Panc1 (cell line): Measurements from ENCODE around the gene UCHL3. TPM values are rescaled to one million over a fixed set of nuclear protein-coding genes. Genes with fewer than 3 reads are reported as not detected.

Experiments
- ATAC-seq: fragments of 200-7000 bp; cut with Tn5 transposase; 2 replicates; pipeline ENCODE4 v1.9.1; 2020; ENCODE audit warnings: mild to moderate bottlenecking, moderate library complexity
- BruUV-seq: library from RNA; stranded (reverse); fragments of 400-500 nt; replicated peaks from 2 replicates; lab custom pipeline; 2021; lab: Mats Ljungman, UMichigan
- CTCF ChIA-PET: fragments of 300-600 bp; sonication (Branson Sonifier 250); formaldehyde crosslinking; loops from one replicate; lab custom pipeline; 2022; ENCODE audit warnings: antibody characterized with exemption; lab: Charles Lee
- POLR2A ChIA-PET: fragments of 300-600 bp; sonication (Branson Sonifier 250); formaldehyde crosslinking; loops from one replicate; lab custom pipeline; 2022; ENCODE audit warnings: antibody characterized with exemption; lab: Charles Lee
- DNase-seq: peaks from one replicate; pipeline ENCODE4 v3.0.0-alpha.2; 2010; ENCODE audit warnings: low read depth, low spot score
- H3K27ac ChIP-seq: 2 replicates; pipeline ENCODE4 v1.5.1; 2011; ENCODE audit warnings: mild to moderate bottlenecking, low read length, inconsistent platforms
- H3K27me3 ChIP-seq: fragments of 200-500 bp; sonication (Bioruptor generic); 2 replicates; pipeline ENCODE4 v1.6.0; 2014; ENCODE audit warnings: low read length, inconsistent platforms; ENCODE audit not compliant: control insufficient read depth, insufficient read depth
- H3K36me3 ChIP-seq: fragments of 200-500 bp; sonication (Bioruptor generic); 2 replicates; pipeline ENCODE4 v1.5.1; 2014; ENCODE audit warnings: inconsistent platforms, mild to moderate bottlenecking, low read length, moderate library complexity; ENCODE audit not compliant: control insufficient read depth, insufficient read depth
- H3K4me1 ChIP-seq: 2 replicates; pipeline ENCODE4 v1.5.1; 2011; ENCODE audit warnings: inconsistent platforms, mild to moderate bottlenecking, low read length, moderate library complexity; ENCODE audit not compliant: control insufficient read depth, insufficient read depth
- H3K4me3 ChIP-seq, 2 experiments: 2 replicates each; pipeline ENCODE4 v1.5.1; 2011 to 2012; ENCODE audit warnings: low read depth in 2 of 2, low read length in 2 of 2, mild to moderate bottlenecking in 2 of 2, inconsistent platforms in 1 of 2, moderate library complexity in 1 of 2
- H3K9me3 ChIP-seq: fragments of 200-500 bp; sonication (Bioruptor generic); 2 replicates; pipeline ENCODE4 v1.5.1; 2014; ENCODE audit warnings: low read depth, mild to moderate bottlenecking, inconsistent platforms, low read length, moderate library complexity; ENCODE audit not compliant: control insufficient read depth, insufficient read depth
- CTCF ChIP-seq: fragments of 450-650 bp; IDR thresholded peaks from 2 replicates; pipeline ENCODE4 v1.5.1; 2017; ENCODE audit warnings: mild to moderate bottlenecking
- POLR2AphosphoS5 ChIP-seq: IDR thresholded peaks from 2 replicates; pipeline ENCODE4 v1.6.1; 2012; ENCODE audit warnings: mild to moderate bottlenecking, low read depth, low read length, moderate library complexity
- REST ChIP-seq, 2 experiments: IDR thresholded peaks; 2 replicates each; pipeline ENCODE4 v1.6.1; 2011 to 2012; ENCODE audit warnings: low read depth in 2 of 2, control low read depth in 1 of 2, low read length in 1 of 2, mild to moderate bottlenecking in 1 of 2, moderate library complexity in 1 of 2; ENCODE audit not compliant: insufficient read depth in 1 of 2
- SIN3A ChIP-seq: IDR thresholded peaks from 2 replicates; pipeline ENCODE4 v1.6.1; 2012; ENCODE audit warnings: low read depth, mild to moderate bottlenecking, low read length, moderate library complexity, borderline replicate concordance; ENCODE audit not compliant: insufficient read depth
- TCF7L2 ChIP-seq: IDR thresholded peaks from 2 replicates; pipeline ENCODE4 v1.6.1; 2011; ENCODE audit warnings: mild to moderate bottlenecking, low read depth, low read length, inconsistent platforms
- in situ Hi-C: cut with HindIII; loops from 2 replicates; pipeline ENCODE4 v1.10.0; 2016; ENCODE audit warnings: low sequenced_read_pairs, low pct_unique_long_range_greater_than_20kb
- intact Hi-C: fragments of 100-400 bp; cut with micrococcal nuclease; formaldehyde crosslinking; loops from one replicate; pipeline ENCODE4 v1.10.0; 2022; ENCODE audit not compliant: unreplicated experiment
- total RNA-seq: library from RNA; stranded (reverse); gene quantifications from one replicate; pipeline ENCODE4 v1.2.1, GENCODE V29; 2021; ENCODE audit not compliant: unreplicated experiment

Gene UCHL3
- total RNA-seq, 1 experiment from 2014 or later, result 29.3 TPM

- H3K4me3 ChIP-seq, result no peak overlapping the region
- POLR2A ChIA-PET, result no interaction called here
These were observed 53.4 kb downstream of the UCHL3 start for GRCh38 chr13:75603038-75603437.

GRCh38 chr13:75607447-75607846 is 57.9 kb downstream of the UCHL3 start:
- ChIA-PET CTCF (no interaction called here), POLR2A (no interaction called here)
- DNase-seq (no peak), ATAC-seq (no peak)
- no peaks in the 10 kb centered on the region for H3K27me3 ChIP-seq
- H3K36me3 ChIP-seq, result no peaks in the 10 kb centered on the region; the same call in 1 of the 2 replicates
- in situ Hi-C loops (no loop called here), intact Hi-C loops (no loop called here)
- H3K9me3 ChIP-seq, result no peaks in the 10 kb centered on the region
- no peak overlapping the region for H3K27ac ChIP-seq
- no TSS peak for BruUV-seq
- no peaks in the 10 kb centered on the region for H3K4me1 ChIP-seq
- H3K4me3 ChIP-seq, result no peak overlapping the region
- TF ChIP-seq REST (IDR thresholded peaks at IDR 0.05; ENCODE audit: insufficient read depth in 1 of 2, low read depth in 2 of 2, low read length in 1 of 2) (no peak), CTCF (no peak)

More at GRCh38 chr13:75603038-75603437, 53.4 kb downstream of the UCHL3 start:
- Histone ChIP-seq H3K36me3 (no peaks in the 10 kb centered on the region; the same call in 1 of the 2 replicates), H3K27ac (no peak overlapping the region), H3K9me3 (no peaks in the 10 kb centered on the region), H3K27me3 (no peaks in the 10 kb centered on the region), H3K4me1 (no peaks in the 10 kb centered on the region)
- intact Hi-C loops, result no loop called here
- BruUV-seq, result no TSS peak
- ATAC-seq (no peak), DNase-seq (no peak)
- CTCF ChIA-PET, result no interaction called here
- in situ Hi-C loops, result no loop called here
- TF ChIP-seq POLR2AphosphoS5 (no peak), TCF7L2 (no peak), REST (IDR thresholded peaks at IDR 0.05; ENCODE audit: insufficient read depth in 1 of 2, low read depth in 2 of 2, low read length in 1 of 2) (no peak), SIN3A (no peak), CTCF (no peak)
